ENCODE results near the gene RASGRP2.

RASGRP2 gene

GRCh38 chr11:64743591-64744543, at the start of gene RASGRP2:
Gene RASGRP2, minus strand, starts transcription at chr11:64744142. Its CDS starts 1,276 bp downstream, at chr11:64742866.
- no peak for DNase-seq (ENCODE audit: low read depth)
- in situ Hi-C loops (cut with HindIII; ENCODE audit: low sequenced_read_pairs), result no loop called here
- peak within 1 kb of the TSS; percentile 32 for H3K4me3 ChIP-seq (ENCODE audit: low read depth, low read length)
- peak; percentile 58 for TF ChIP-seq CTCF (IDR thresholded peaks at IDR 0.05; ENCODE audit: low read depth, low read length, missing control alignments)

GRCh38 chr11:64792482-64792881, 48.5 kb upstream of the RASGRP2 start:
- in situ Hi-C loops (cut with HindIII; ENCODE audit: low sequenced_read_pairs), result no loop called here
- DNase-seq (ENCODE audit: low read depth), result no peak
- no peak overlapping the region for H3K4me3 ChIP-seq (ENCODE audit: low read depth, low read length)
- TF ChIP-seq CTCF (IDR thresholded peaks at IDR 0.05; ENCODE audit: low read depth, low read length, missing control alignments), result no peak

GRCh38 chr11:64791781-64792291, 47.9 kb upstream of the RASGRP2 start:
- in situ Hi-C loops (cut with HindIII; ENCODE audit: low sequenced_read_pairs), result no loop called here
- H3K4me3 ChIP-seq (ENCODE audit: low read depth, low read length), result no peak overlapping the region
- DNase-seq (ENCODE audit: low read depth), result no peak
- TF ChIP-seq CTCF (IDR thresholded peaks at IDR 0.05; ENCODE audit: low read depth, low read length, missing control alignments), result no peak

GRCh38 chr11:64790205-64791095, 46.5 kb upstream of the RASGRP2 start:
- in situ Hi-C loops (cut with HindIII; ENCODE audit: low sequenced_read_pairs), result no loop called here
- H3K4me3 ChIP-seq (ENCODE audit: low read depth, low read length), result no peak overlapping the region
- no peak for TF ChIP-seq CTCF (IDR thresholded peaks at IDR 0.05; ENCODE audit: low read depth, low read length, missing control alignments)
- no peak for DNase-seq (ENCODE audit: low read depth)

GRCh38 chr11:64789331-64790204, 45.6 kb upstream of the RASGRP2 start:
- DNase-seq (ENCODE audit: low read depth), result no peak
- H3K4me3 ChIP-seq (ENCODE audit: low read depth, low read length), result no peak overlapping the region
- in situ Hi-C loops (cut with HindIII; ENCODE audit: low sequenced_read_pairs), result no loop called here
- no peak for TF ChIP-seq CTCF (IDR thresholded peaks at IDR 0.05; ENCODE audit: low read depth, low read length, missing control alignments)

Measured in astrocyte of the cerebellum (primary cell).